ENCODE data around the gene GALM. TPM values are rescaled to one million over a fixed set of nuclear protein-coding genes. Genes with fewer than 3 reads are reported as not detected.

GALM gene
- total and polyA plus RNA-seq, 2 donors (not counting 3 experiments of a cell fraction or from before 2014, with no cell fraction given) = 4.8 to 6.1 TPM

- intact Hi-C loops (cut with micrococcal nuclease) = no loop called here
- FAIRE-seq = no peak
- H2AFZ ChIP-seq (ENCODE audit: low read depth, low read length) = no peak overlapping the region
Measured at GRCh38 chr2:38654528-38655381, 11.2 kb upstream of the GALM start.

More at GRCh38 chr2:38654528-38655381, 11.2 kb upstream of the GALM start:
- H3K4me2 ChIP-seq (ENCODE audit: insufficient read depth, low read length) = no peak overlapping the region
- POLR2A ChIA-PET = no interaction called here
- no peak overlapping the region for H3K27ac ChIP-seq (ENCODE audit: insufficient read depth, low read depth, low read length)
- no peak overlapping the region for H3K4me3 ChIP-seq (replicated peaks in 1 of 3; ENCODE audit: insufficient read depth in 1 of 3, low read depth in 1 of 3, low read length in 3 of 3)
- dilution Hi-C loops (cut with MboI; ENCODE audit: extremely low pct_ligation_motif_present, low sequenced_read_pairs) = no loop called here
- CTCF ChIA-PET = interaction anchor here (1.1 kb wide), 1 partner anchor 12 kb away, joined by 3 read pairs; no protein-coding TSS in a partner anchor
- no peaks in the 10 kb centered on the region for H3K4me1 ChIP-seq (ENCODE audit: control insufficient read depth, extremely low read depth, insufficient read depth, low read length)
- BruUV-seq (replicated peaks) = no TSS peak
- H3K9ac ChIP-seq (replicated peaks; ENCODE audit: extremely low read depth, insufficient read depth, low read length) = no peak overlapping the region
- no peaks in the 10 kb centered on the region for H3K36me3 ChIP-seq (ENCODE audit: control insufficient read depth in 2 of 2, extremely low read depth in 1 of 2, insufficient read depth in 2 of 2, low read length in 2 of 2)
- DNase-seq (ENCODE audit: low read depth, low spot score) = no peak
- H4K20me1 ChIP-seq (replicated peaks; ENCODE audit: control insufficient read depth, extremely low read depth, insufficient read depth, low read length) = no peaks in the 10 kb centered on the region
- no peaks in the 10 kb centered on the region for H3K79me2 ChIP-seq (ENCODE audit: control insufficient read depth, insufficient read depth, low read length)
- no peak for TF ChIP-seq POLR2A (IDR thresholded peaks at IDR 0.05; ENCODE audit: low read depth, low read length)
- TF ChIP-seq MAX (IDR thresholded peaks at IDR 0.05; ENCODE audit: insufficient read depth, insufficient read length) = no peak
- no peak for TF ChIP-seq MYC (IDR thresholded peaks at IDR 0.05; ENCODE audit: low read depth, low read length)
- TF ChIP-seq FOS (IDR thresholded peaks at IDR 0.05; ENCODE audit: borderline replicate concordance, insufficient read depth, low read length) = no peak
- TF ChIP-seq CTCF (IDR thresholded peaks at IDR 0.05; ENCODE audit: extremely low read depth in 1 of 2, insufficient read depth in 1 of 2, low read depth in 1 of 2, low read length in 2 of 2) = no peak
- no peak for TF ChIP-seq JUN (IDR thresholded peaks at IDR 0.05; ENCODE audit: borderline replicate concordance, insufficient read depth, insufficient read length, low read depth)
- no peak for TF ChIP-seq EZH2 (IDR thresholded peaks at IDR 0.05; ENCODE audit: borderline replicate concordance, low read depth, low read length, severe bottlenecking)
- no peak for TF ChIP-seq GATA2 (IDR thresholded peaks at IDR 0.05; ENCODE audit: insufficient read depth, insufficient read length, low read depth, low read length)
- no peak for TF ChIP-seq POLR2AphosphoS5 (IDR thresholded peaks at IDR 0.05; ENCODE audit: insufficient read depth, low read depth, low read length)
- H3K9me3 ChIP-seq (replicated peaks; ENCODE audit: control insufficient read depth, insufficient read depth, low read length) = no peaks in the 10 kb centered on the region
- H3K9me1 ChIP-seq (replicated peaks; ENCODE audit: control insufficient read depth, extremely low read depth, insufficient read depth, low read length) = no peaks in the 10 kb centered on the region
- peaks cover 0 to 2% of the 10 kb centered on the region in 2 experiments for H3K27me3 ChIP-seq (ENCODE audit: control insufficient read depth in 2 of 2, insufficient read depth in 2 of 2, low read length in 2 of 2)

All from endothelial cell of umbilical vein (primary cell).